Esophagus squamous epithelium (tissue), 4 donors: ENCODE results near the gene MMEL1.

Experiments
- CTCF ChIP-seq, 6 experiments: fragments of 450-650 bp in 4 of 6; fragments of 200-600 bp in 2 of 6; sonication (generic) in 2 of 6; IDR thresholded peaks; one replicate each; pipeline ENCODE4 v1.5.1; 2016 to 2019; ENCODE audit warnings: antibody characterized with exemption in 6 of 6, mild to moderate bottlenecking in 4 of 6, moderate library complexity in 4 of 6
- POLR2A ChIP-seq, 4 donors: fragments of 450-650 bp; IDR thresholded peaks; one replicate each; pipeline ENCODE4 v1.6.1; 2017; ENCODE audit warnings: antibody characterized with exemption in 4 of 4, mild to moderate bottlenecking in 4 of 4, moderate library complexity in 3 of 4

GRCh38 chr1:2601721-2602303, 31.0 kb downstream of the MMEL1 start:
- no peak for TF ChIP-seq POLR2A (IDR thresholded peaks at IDR 0.05)
- TF ChIP-seq CTCF (IDR thresholded peaks at IDR 0.05), result no peak
